Fibroblast of lung (primary cell): Measurements from ENCODE around the gene ICA1. TPM values are rescaled to one million over a fixed set of nuclear protein-coding genes. Genes with fewer than 3 reads are reported as not detected.

Experiments
- DNase-seq, 2 donors: peaks; one replicate each; pipeline versions ENCODE4 v3.0.0 to v3.0.0-alpha.2; 2010; ENCODE audit warnings: low read depth in 2 of 2
- H2AFZ ChIP-seq: 2 replicates; pipeline ENCODE4 v1.5.1; 2012; ENCODE audit warnings: low read length, control low read depth, inconsistent platforms
- H3K27ac ChIP-seq: 2 replicates; pipeline ENCODE4 v1.5.1; 2011; ENCODE audit warnings: low read length, control low read depth; ENCODE audit not compliant: insufficient read depth
- H3K27me3 ChIP-seq: 2 replicates; pipeline ENCODE4 v1.5.1; 2011; ENCODE audit warnings: mild to moderate bottlenecking, low read length; ENCODE audit not compliant: control insufficient read depth, insufficient read depth
- H3K36me3 ChIP-seq: 2 replicates; pipeline ENCODE4 v1.5.1; 2011; ENCODE audit warnings: low read length; ENCODE audit not compliant: control insufficient read depth, insufficient read depth
- H3K4me1 ChIP-seq: 2 replicates; pipeline ENCODE4 v1.5.1; 2011; ENCODE audit warnings: low read length; ENCODE audit not compliant: control insufficient read depth, insufficient read depth; ENCODE audit errors: extremely low read depth
- H3K4me2 ChIP-seq: 2 replicates; pipeline ENCODE4 v1.5.1; 2011; ENCODE audit warnings: low read length, control low read depth; ENCODE audit not compliant: insufficient read depth; ENCODE audit errors: extremely low read depth
- H3K4me3 ChIP-seq, 4 experiments: fragments of 200-600 bp in 1 of 4; sonication (generic) in 1 of 4; replicated peaks in 1 of 4; 2 replicates each; pipeline ENCODE4 v1.5.1; 2011 to 2016; ENCODE audit warnings: low read length in 4 of 4, low read depth in 3 of 4, mild to moderate bottlenecking in 3 of 4, control low read depth in 2 of 4, inconsistent platforms in 1 of 4, mixed read lengths in 1 of 4; ENCODE audit not compliant: insufficient read depth in 1 of 4; ENCODE audit errors: control extremely low read depth in 1 of 4
- H3K79me2 ChIP-seq: 2 replicates; pipeline ENCODE4 v1.5.1; 2012; ENCODE audit warnings: mild to moderate bottlenecking, low read length, inconsistent platforms; ENCODE audit not compliant: control insufficient read depth, insufficient read depth
- H3K9ac ChIP-seq: 2 replicates; pipeline ENCODE4 v1.5.1; 2011; ENCODE audit warnings: mild to moderate bottlenecking, low read length, control low read depth; ENCODE audit not compliant: insufficient read depth
- H3K9me3 ChIP-seq: 2 replicates; pipeline ENCODE4 v1.5.1; 2012; ENCODE audit warnings: low read depth, low read length; ENCODE audit not compliant: control insufficient read depth, insufficient read depth
- H4K20me1 ChIP-seq: 2 replicates; pipeline ENCODE4 v1.5.1; 2011; ENCODE audit warnings: low read length; ENCODE audit not compliant: control insufficient read depth, insufficient read depth; ENCODE audit errors: extremely low read depth
- EZH2 ChIP-seq: IDR thresholded peaks from 2 replicates; pipeline ENCODE4 v1.5.1; 2012; ENCODE audit warnings: low read length, control low read depth, mild to moderate bottlenecking; ENCODE audit errors: missing control alignments
- polyA plus RNA-seq, 2 donors: library from polyadenylated mRNA; depleted of rRNA in 1 of 2; stranded (reverse) in 1 of 2; unstranded in 1 of 2; fragments of >200 nt; gene quantifications; 2 replicates each; pipeline ENCODE4 v1.2.1, GENCODE V29; 2011 to 2012; ENCODE audit warnings: missing spikeins in 1 of 2
- total RNA-seq: library from RNA; depleted of rRNA; stranded (reverse); fragments of >200 nt; gene quantifications from 2 replicates; pipeline ENCODE4 v1.2.1, GENCODE V29; 2014
- TF ChIP-seq, protein P1 (sequence below), 2 donors: IDR thresholded peaks in 1 of 2; conservative IDR thresholded peaks in 1 of 2; 1 replicate in 1 of 2; 2 replicates in 1 of 2; pipeline ENCODE4 v1.5.1; 2011 to 2012; ENCODE audit warnings: low read length in 2 of 2, control low read depth in 1 of 2, inconsistent platforms in 1 of 2, low read depth in 1 of 2, mild to moderate bottlenecking in 1 of 2

The ICA1 gene
- total and polyA plus RNA-seq, 2 donors (not counting 1 experiment from before 2014, with no cell fraction given), result 0.17 TPM; not detected in 1

DNA sequence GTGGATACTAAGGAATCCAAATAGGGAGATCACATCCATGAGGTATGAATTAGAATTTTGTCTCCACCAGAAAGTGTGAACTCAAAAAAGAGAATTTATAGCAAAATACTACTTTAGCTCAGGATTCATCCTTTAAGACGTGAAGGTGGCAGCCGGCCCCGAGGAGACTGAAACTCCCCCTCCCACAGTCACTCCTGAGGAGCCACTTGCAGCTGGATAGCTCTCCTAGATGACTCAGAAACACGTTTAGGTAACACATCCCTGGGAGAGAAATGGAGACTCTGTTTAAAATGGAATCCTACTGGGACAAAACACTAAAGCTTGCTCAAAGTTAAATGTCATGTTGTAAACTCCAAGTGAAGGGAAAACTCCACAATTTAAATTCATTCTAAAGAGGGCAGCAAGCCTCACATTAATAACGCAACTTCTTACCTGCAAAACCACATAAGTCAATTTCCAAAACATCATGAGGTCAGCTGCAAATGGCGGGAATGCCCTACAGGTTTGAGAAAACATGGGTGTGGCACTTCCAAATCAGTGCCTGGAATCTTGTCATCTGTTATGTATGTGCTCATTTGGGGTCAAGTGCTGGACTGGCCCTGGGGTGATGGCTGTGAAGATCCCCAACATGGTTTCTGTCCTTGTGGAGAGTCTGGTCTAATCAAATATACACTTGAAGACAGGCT, 46.2 kb downstream of the ICA1 start:
- Histone ChIP-seq H3K4me2 (no peak overlapping the region), H3K9me3 (no peaks in the 10 kb centered on the region), H3K27ac (no peak overlapping the region), H3K79me2 (no peaks in the 10 kb centered on the region), H3K9ac (no peak overlapping the region), H4K20me1 (no peaks in the 10 kb centered on the region), H3K4me1 (no peaks in the 10 kb centered on the region), H2AFZ (no peak overlapping the region), H3K4me3 (no peak overlapping the region), H3K36me3 (no peaks in the 10 kb centered on the region), H3K27me3 (no peaks in the 10 kb centered on the region)
- TF ChIP-seq, protein P1, sequence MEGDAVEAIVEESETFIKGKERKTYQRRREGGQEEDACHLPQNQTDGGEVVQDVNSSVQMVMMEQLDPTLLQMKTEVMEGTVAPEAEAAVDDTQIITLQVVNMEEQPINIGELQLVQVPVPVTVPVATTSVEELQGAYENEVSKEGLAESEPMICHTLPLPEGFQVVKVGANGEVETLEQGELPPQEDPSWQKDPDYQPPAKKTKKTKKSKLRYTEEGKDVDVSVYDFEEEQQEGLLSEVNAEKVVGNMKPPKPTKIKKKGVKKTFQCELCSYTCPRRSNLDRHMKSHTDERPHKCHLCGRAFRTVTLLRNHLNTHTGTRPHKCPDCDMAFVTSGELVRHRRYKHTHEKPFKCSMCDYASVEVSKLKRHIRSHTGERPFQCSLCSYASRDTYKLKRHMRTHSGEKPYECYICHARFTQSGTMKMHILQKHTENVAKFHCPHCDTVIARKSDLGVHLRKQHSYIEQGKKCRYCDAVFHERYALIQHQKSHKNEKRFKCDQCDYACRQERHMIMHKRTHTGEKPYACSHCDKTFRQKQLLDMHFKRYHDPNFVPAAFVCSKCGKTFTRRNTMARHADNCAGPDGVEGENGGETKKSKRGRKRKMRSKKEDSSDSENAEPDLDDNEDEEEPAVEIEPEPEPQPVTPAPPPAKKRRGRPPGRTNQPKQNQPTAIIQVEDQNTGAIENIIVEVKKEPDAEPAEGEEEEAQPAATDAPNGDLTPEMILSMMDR (conservative IDR thresholded peaks at IDR 0.05 in 1 of 2, IDR thresholded peaks at IDR 0.05 in 1 of 2; ENCODE audit: low read depth in 1 of 2, low read length in 2 of 2), result no peak
- TF ChIP-seq EZH2, result no peak
- no peak for DNase-seq

DNA sequence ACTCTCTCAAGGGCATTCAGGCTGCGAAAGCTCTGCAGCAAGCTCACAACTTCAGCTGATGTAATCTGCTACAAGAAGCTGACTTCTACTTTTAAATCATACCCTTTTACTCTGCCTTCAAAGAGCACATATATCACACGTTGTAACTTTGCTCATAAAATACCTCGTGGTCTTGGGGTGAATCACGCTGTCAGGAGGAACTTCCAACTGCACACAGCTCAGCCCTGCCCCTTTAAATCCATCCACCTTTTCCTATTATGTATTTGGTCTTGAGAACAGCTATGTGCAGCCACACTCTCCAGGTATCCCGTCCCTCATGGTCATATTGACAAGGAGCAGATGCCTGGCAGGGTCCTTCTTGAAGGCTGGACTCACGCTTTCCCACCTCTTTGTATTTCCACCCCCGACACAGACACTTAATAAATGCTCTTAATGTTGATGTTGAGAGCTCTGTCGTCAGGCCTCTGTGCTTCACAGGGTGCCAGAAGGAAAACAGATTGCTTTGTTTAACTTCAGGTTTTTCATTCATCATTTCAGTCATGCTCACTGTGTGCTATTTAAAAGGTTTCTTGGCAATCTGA, 47.6 kb downstream of the ICA1 start:
- H3K79me2 ChIP-seq, result no peaks in the 10 kb centered on the region
- no peaks in the 10 kb centered on the region for H3K4me1 ChIP-seq
- H3K27ac ChIP-seq, result no peak overlapping the region
- H3K36me3 ChIP-seq, result no peaks in the 10 kb centered on the region
- no peaks in the 10 kb centered on the region for H4K20me1 ChIP-seq
- H3K9ac ChIP-seq, result no peak overlapping the region
- no peak overlapping the region for H2AFZ ChIP-seq
- peak; percentile 39 to 64 for DNase-seq
- H3K27me3 ChIP-seq, result no peaks in the 10 kb centered on the region
- H3K4me2 ChIP-seq, result no peak overlapping the region
- no peak overlapping the region for H3K4me3 ChIP-seq
- no peaks in the 10 kb centered on the region for H3K9me3 ChIP-seq
- TF ChIP-seq, protein P1 (conservative IDR thresholded peaks at IDR 0.05 in 1 of 2, IDR thresholded peaks at IDR 0.05 in 1 of 2; ENCODE audit: low read depth in 1 of 2, low read length in 2 of 2), result no peak
- no peak for TF ChIP-seq EZH2

DNA sequence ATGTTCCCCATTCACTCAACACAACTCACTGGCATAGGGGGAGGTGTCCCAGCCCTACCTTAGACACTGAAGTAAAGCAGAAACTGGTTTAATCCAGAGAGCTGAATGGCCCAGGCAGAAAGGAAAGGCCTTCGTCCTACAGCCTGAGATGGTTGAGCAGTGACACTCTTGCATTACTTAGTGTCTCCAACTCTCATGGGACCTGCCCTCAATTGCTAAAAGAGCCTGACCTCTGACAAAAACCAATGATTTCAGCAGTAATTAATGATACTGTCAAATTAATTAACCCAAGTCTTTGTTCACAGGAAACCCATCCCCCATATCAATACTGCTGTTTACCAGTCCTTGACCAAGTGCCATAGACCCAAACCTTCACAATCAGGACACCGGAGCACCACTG, 48.6 kb downstream of the ICA1 start:
- H3K36me3 ChIP-seq, result no peaks in the 10 kb centered on the region

More for the DNA sequence above, 48.6 kb downstream of the ICA1 start:
- Histone ChIP-seq H3K4me1 (no peaks in the 10 kb centered on the region), H4K20me1 (no peaks in the 10 kb centered on the region), H3K79me2 (no peaks in the 10 kb centered on the region), H3K9ac (no peak overlapping the region), H3K4me3 (no peak overlapping the region), H3K4me2 (no peak overlapping the region), H3K27me3 (no peaks in the 10 kb centered on the region), H2AFZ (no peak overlapping the region), H3K27ac (no peak overlapping the region), H3K9me3 (no peaks in the 10 kb centered on the region)
- no peak for DNase-seq
- TF ChIP-seq EZH2, result no peak
- TF ChIP-seq, protein P1 (conservative IDR thresholded peaks at IDR 0.05 in 1 of 2, IDR thresholded peaks at IDR 0.05 in 1 of 2; ENCODE audit: low read depth in 1 of 2, low read length in 2 of 2), result no peak
